T-helper 17 cell (primary cell): Measurements from ENCODE around the gene PPARG. TPM values are rescaled to one million over a fixed set of nuclear protein-coding genes. Genes with fewer than 3 reads are reported as not detected.
"Not testable (repeated sequence)": the region's sequence is repeated elsewhere in the genome, so short reads cannot be mapped to it uniquely, and the experiment has no call there.

Experiments
- ATAC-seq: fragments of 150-1000 bp; cut with Tn5 transposase; 2 replicates; pipeline ENCODE4 v1.10.0; 2021; ENCODE audit warnings: mild to moderate bottlenecking, moderate library complexity
- DNase-seq, 3 donors: peaks; one replicate each; pipeline versions ENCODE4 v3.0.0 to v3.0.0-alpha.2; 2020 to 2021
- H3K9me3 ChIP-seq: one replicate; pipeline ENCODE4 v1.7.0; 2013; ENCODE audit warnings: low read length, mild to moderate bottlenecking; ENCODE audit not compliant: control insufficient read depth, poor library complexity, severe bottlenecking
- H3K27ac Mint-ChIP-seq: one replicate; pipeline ENCODE4 v1.8.0; 2022; ENCODE audit warnings: mild to moderate bottlenecking, moderate library complexity, mixed read lengths
- H3K27me3 Mint-ChIP-seq: one replicate; pipeline ENCODE4 v1.8.0; 2022; ENCODE audit warnings: mixed read lengths
- H3K36me3 Mint-ChIP-seq: one replicate; pipeline ENCODE4 v1.8.0; 2022; ENCODE audit warnings: low read depth, mixed read lengths
- H3K4me1 Mint-ChIP-seq: one replicate; pipeline ENCODE4 v1.8.0; 2022; ENCODE audit warnings: mild to moderate bottlenecking, mixed read lengths
- H3K4me3 Mint-ChIP-seq: one replicate; pipeline ENCODE4 v1.8.0; 2022; ENCODE audit warnings: mild to moderate bottlenecking, moderate library complexity, mixed read lengths
- total RNA-seq, 4 donors: library from RNA in 2 of 4; stranded (reverse) in 2 of 4; gene quantifications; one replicate each; pipeline ENCODE4 v1.2.3 and lab custom pipeline; 2022 to 2026

Gene PPARG
- total RNA-seq, 2 donors from 2014 or later: 1.1 to 1.2 TPM

GRCh38 chr3:12267376-12268030 is 21.4 kb upstream of the PPARG start:
- Mint-ChIP-seq H3K27ac (no peak overlapping the region), H3K4me3 (no peak overlapping the region), H3K4me1 (no peaks in the 10 kb centered on the region), H3K36me3 (no peaks in the 10 kb centered on the region), H3K27me3 (no peaks in the 10 kb centered on the region)
- no peak for DNase-seq
- H3K9me3 ChIP-seq: no peaks in the 10 kb centered on the region
- ATAC-seq: no peak

- no peak for ATAC-seq
- H3K27me3 Mint-ChIP-seq: peaks cover 3% of the 10 kb centered on the region
Measured at GRCh38 chr3:12268049-12268735, 20.7 kb upstream of the PPARG start.

GRCh38 chr3:12270976-12271375 is 17.9 kb upstream of the PPARG start:
- H3K9me3 ChIP-seq: no peaks in the 10 kb centered on the region
- Mint-ChIP-seq H3K4me1 (no peaks in the 10 kb centered on the region), H3K27me3 (peaks cover 9% of the 10 kb centered on the region), H3K36me3 (no peaks in the 10 kb centered on the region), H3K4me3 (no peak overlapping the region), H3K27ac (no peak overlapping the region)
- no peak for ATAC-seq
- DNase-seq: no peak

More at GRCh38 chr3:12268049-12268735, 20.7 kb upstream of the PPARG start:
- Mint-ChIP-seq H3K36me3 (no peaks in the 10 kb centered on the region), H3K4me3 (no peak overlapping the region), H3K4me1 (no peaks in the 10 kb centered on the region), H3K27ac (no peak overlapping the region)
- H3K9me3 ChIP-seq: no peaks in the 10 kb centered on the region
- DNase-seq: no peak

GRCh38 chr3:12273045-12273695 is 15.7 kb upstream of the PPARG start:
- DNase-seq: no peak
- Mint-ChIP-seq H3K4me1 (no peaks in the 10 kb centered on the region), H3K27ac (no peak overlapping the region), H3K27me3 (peaks cover 11% of the 10 kb centered on the region), H3K36me3 (peaks cover 2% of the 10 kb centered on the region), H3K4me3 (no peak overlapping the region)
- ATAC-seq: no peak
- no peaks in the 10 kb centered on the region for H3K9me3 ChIP-seq

GRCh38 chr3:12275974-12276650 is 12.8 kb upstream of the PPARG start:
- no peaks in the 10 kb centered on the region for H3K9me3 ChIP-seq
- H3K36me3 Mint-ChIP-seq: peaks cover 2% of the 10 kb centered on the region
- no peak for DNase-seq
- peaks cover 22% of the 10 kb centered on the region for H3K27me3 Mint-ChIP-seq
- H3K4me1 Mint-ChIP-seq: no peaks in the 10 kb centered on the region
- H3K4me3 Mint-ChIP-seq: no peak overlapping the region
- ATAC-seq: no peak
- H3K27ac Mint-ChIP-seq: peak overlapping the region; percentile 19

GRCh38 chr3:12276827-12277226 is 12.0 kb upstream of the PPARG start:
- H3K27me3 Mint-ChIP-seq: peaks cover 22% of the 10 kb centered on the region
- H3K4me1 Mint-ChIP-seq, H3K27ac Mint-ChIP-seq, H3K9me3 ChIP-seq, H3K36me3 Mint-ChIP-seq, H3K4me3 Mint-ChIP-seq, ATAC-seq, DNase-seq: not testable (repeated sequence)

GRCh38 chr3:12278566-12278965 is 10.3 kb upstream of the PPARG start:
- no peak for ATAC-seq
- peaks cover 17% of the 10 kb centered on the region for H3K27me3 Mint-ChIP-seq
- H3K36me3 Mint-ChIP-seq: peaks cover 2% of the 10 kb centered on the region
- no peak for DNase-seq
- no peaks in the 10 kb centered on the region for H3K9me3 ChIP-seq
- H3K4me1 Mint-ChIP-seq: no peaks in the 10 kb centered on the region
- no peak overlapping the region for H3K4me3 Mint-ChIP-seq
- H3K27ac Mint-ChIP-seq: no peak overlapping the region

- peaks cover 2% of the 10 kb centered on the region for H3K36me3 Mint-ChIP-seq
- ATAC-seq: no peak
- H3K4me3 Mint-ChIP-seq: no peak overlapping the region
- no peak for DNase-seq
- no peaks in the 10 kb centered on the region for H3K9me3 ChIP-seq
- H3K27me3 Mint-ChIP-seq: peaks cover 25% of the 10 kb centered on the region
- H3K27ac Mint-ChIP-seq: no peak overlapping the region
- no peaks in the 10 kb centered on the region for H3K4me1 Mint-ChIP-seq
Measured at GRCh38 chr3:12279591-12280326, 9.1 kb upstream of the PPARG start.

- no peak for ATAC-seq
- H3K27ac Mint-ChIP-seq: no peak overlapping the region
- H3K4me3 Mint-ChIP-seq: no peak overlapping the region
- H3K36me3 Mint-ChIP-seq: peaks cover 2% of the 10 kb centered on the region
- no peak for DNase-seq
- H3K9me3 ChIP-seq: no peaks in the 10 kb centered on the region
- H3K27me3 Mint-ChIP-seq: peaks cover 31% of the 10 kb centered on the region
- no peaks in the 10 kb centered on the region for H3K4me1 Mint-ChIP-seq
Measured at GRCh38 chr3:12280357-12280806, 8.5 kb upstream of the PPARG start.

- ATAC-seq: no peak
- H3K27me3 Mint-ChIP-seq: peaks cover 48% of the 10 kb centered on the region
Measured at GRCh38 chr3:12284591-12284990, 4.3 kb upstream of the PPARG start.

GRCh38 chr3:12285003-12285555 is 3.8 kb upstream of the PPARG start:
- H3K9me3 ChIP-seq: no peaks in the 10 kb centered on the region
- no peak for DNase-seq
- H3K27me3 Mint-ChIP-seq: peaks cover 44% of the 10 kb centered on the region
- peaks cover 6% of the 10 kb centered on the region for H3K4me1 Mint-ChIP-seq
- no peak overlapping the region for H3K4me3 Mint-ChIP-seq
- H3K36me3 Mint-ChIP-seq: no peaks in the 10 kb centered on the region
- no peak overlapping the region for H3K27ac Mint-ChIP-seq
- ATAC-seq: no peak

More at GRCh38 chr3:12284591-12284990, 4.3 kb upstream of the PPARG start:
- no peaks in the 10 kb centered on the region for H3K36me3 Mint-ChIP-seq
- DNase-seq: no peak
- H3K4me3 Mint-ChIP-seq: no peak overlapping the region
- peaks cover 6% of the 10 kb centered on the region for H3K4me1 Mint-ChIP-seq
- no peaks in the 10 kb centered on the region for H3K9me3 ChIP-seq
- no peak overlapping the region for H3K27ac Mint-ChIP-seq

GRCh38 chr3:12285779-12286178 is 3.1 kb upstream of the PPARG start:
- H3K27me3 Mint-ChIP-seq: peaks cover 37% of the 10 kb centered on the region
- not testable (repeated sequence) for H3K27ac Mint-ChIP-seq, ATAC-seq, DNase-seq, H3K36me3 Mint-ChIP-seq, H3K9me3 ChIP-seq, H3K4me3 Mint-ChIP-seq, H3K4me1 Mint-ChIP-seq
